Neural progenitor cell (in vitro differentiated cells): ENCODE data around the gene ZDHHC7.

ENCODE experiments used
- EZH2 ChIP-seq: fragments of 200-600 bp; sonication (generic); IDR thresholded peaks from 2 replicates; pipeline ENCODE4 v1.6.1; 2017; ENCODE audit warnings: antibody characterized with exemption, mild to moderate bottlenecking, moderate library complexity
- EZH2phosphoT487 ChIP-seq: fragments of 200-600 bp; sonication (generic); IDR thresholded peaks from 2 replicates; pipeline ENCODE4 v1.6.1; 2017; ENCODE audit warnings: antibody characterized with exemption
- TF ChIP-seq, protein P1 (sequence below): fragments of 200-600 bp; sonication (generic); IDR thresholded peaks from 2 replicates; pipeline ENCODE4 v1.5.1; 2017; ENCODE audit warnings: antibody characterized with exemption, mild to moderate bottlenecking

DNA sequence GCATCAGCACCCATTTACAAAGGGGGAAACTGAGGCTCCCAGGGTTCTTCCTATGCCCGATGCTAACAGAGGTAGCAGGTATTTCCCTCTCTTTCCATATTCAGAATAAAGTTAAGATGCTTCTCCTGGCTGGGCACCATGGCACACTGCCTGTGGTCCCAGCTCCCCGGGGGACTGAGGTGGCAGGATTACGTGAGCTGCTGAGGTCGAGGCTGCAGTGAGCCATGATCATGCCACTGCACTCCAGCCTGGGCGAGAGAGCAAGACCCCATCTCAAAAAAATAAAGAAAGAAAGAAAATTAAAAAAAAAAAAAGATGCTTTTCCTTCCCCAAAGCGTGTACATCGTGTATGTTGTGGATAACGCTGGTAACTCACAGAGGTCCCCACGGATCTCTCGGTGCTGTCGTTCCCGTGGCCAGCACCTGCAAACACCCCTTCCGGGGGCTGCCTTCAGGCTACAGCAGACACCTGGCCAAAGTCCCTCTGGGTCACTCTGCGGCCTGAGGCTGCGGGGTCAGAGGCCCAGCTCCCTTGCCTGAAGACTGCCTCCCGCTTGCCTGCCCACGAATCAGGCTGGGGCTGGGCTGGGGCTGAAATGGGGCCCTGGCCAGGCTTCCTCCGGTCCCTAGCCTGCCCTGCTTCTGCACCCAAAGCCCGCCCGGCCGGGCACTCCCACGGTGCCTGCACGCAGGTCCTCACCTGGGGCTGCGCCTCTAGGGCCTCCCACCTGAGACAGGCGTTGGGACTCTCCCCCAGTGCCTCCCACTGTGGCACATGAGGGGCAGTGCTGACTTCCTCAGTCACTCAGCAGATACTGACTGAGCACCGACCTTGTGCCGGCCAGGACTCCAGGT, 63.1 kb downstream of the ZDHHC7 start:
- TF ChIP-seq, protein P1, sequence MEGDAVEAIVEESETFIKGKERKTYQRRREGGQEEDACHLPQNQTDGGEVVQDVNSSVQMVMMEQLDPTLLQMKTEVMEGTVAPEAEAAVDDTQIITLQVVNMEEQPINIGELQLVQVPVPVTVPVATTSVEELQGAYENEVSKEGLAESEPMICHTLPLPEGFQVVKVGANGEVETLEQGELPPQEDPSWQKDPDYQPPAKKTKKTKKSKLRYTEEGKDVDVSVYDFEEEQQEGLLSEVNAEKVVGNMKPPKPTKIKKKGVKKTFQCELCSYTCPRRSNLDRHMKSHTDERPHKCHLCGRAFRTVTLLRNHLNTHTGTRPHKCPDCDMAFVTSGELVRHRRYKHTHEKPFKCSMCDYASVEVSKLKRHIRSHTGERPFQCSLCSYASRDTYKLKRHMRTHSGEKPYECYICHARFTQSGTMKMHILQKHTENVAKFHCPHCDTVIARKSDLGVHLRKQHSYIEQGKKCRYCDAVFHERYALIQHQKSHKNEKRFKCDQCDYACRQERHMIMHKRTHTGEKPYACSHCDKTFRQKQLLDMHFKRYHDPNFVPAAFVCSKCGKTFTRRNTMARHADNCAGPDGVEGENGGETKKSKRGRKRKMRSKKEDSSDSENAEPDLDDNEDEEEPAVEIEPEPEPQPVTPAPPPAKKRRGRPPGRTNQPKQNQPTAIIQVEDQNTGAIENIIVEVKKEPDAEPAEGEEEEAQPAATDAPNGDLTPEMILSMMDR: no peak
- no peak for TF ChIP-seq EZH2
- TF ChIP-seq EZH2phosphoT487: no peak
